ENCODE data around the gene ARL17A.
"Not testable (repeated sequence)": the region's sequence is repeated elsewhere in the genome, so short reads cannot be mapped to it uniquely, and the experiment has no call there.

DNA sequence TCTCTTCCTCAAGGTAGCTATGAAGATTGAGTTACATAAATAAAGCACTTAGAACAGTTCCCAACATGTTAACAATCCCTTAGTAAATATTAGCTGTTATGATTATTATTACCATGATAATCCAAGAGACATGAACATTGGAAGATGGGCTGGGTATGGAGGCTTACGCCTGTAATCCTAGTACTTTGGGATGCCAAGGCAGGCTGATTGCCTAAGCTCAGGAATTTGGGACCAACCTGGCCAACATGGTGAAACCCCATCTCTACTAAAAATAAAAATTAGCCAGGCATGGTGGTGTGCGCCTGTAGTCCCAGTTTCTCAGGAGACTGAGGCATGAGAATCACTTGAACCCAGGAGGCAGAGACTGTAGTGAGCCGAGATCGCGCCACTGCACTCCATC is 45.2 kb upstream of the ARL17A start:
- not testable (repeated sequence) for TF ChIP-seq CTCF (IDR thresholded peaks at IDR 0.05; ENCODE audit: poor library complexity, severe bottlenecking); SMC3 (conservative IDR thresholded peaks at IDR 0.05; ENCODE audit: poor library complexity)

All from neural cell (in vitro differentiated cells).